Measurements from ENCODE around the gene AGAP2.
"Not testable (repeated sequence)": the region's sequence is repeated elsewhere in the genome, so short reads cannot be mapped to it uniquely, and the experiment has no call there.

AGAP2 gene

GRCh38 chr12:57688931-57689330, 49.6 kb downstream of the AGAP2 start:
- DNase-seq, result no peak

GRCh38 chr12:57687862-57688261, 50.7 kb downstream of the AGAP2 start:
- DNase-seq, result no peak

- no peak for DNase-seq
Measured at GRCh38 chr12:57679697-57680096, 58.8 kb downstream of the AGAP2 start.

GRCh38 chr12:57677947-57678346, 60.6 kb downstream of the AGAP2 start:
- DNase-seq, result not testable (repeated sequence)

DNA sequence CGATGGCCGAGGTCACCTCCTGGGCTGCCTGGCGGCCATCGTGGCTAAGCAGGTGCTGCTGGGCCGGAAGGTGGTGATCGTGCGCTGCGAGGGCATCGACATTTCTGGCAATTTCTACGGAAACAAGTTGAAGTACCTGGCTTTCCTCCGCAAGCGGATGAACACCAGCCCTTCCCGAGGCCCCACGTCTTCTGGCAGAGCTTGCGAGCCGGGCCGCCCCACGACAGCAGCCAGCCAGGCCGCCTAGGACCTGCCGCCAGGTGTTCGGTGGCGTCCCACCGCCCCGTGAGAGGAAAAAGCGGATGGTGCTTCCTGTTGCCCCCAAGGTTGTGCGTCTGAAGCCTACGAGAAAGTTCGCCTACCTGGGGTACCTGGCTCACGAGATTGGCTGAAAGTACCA, 63.9 kb downstream of the AGAP2 start:
- DNase-seq, result no peak

All from NCI-H1092 treated with DMSO at 0.1 percent for 48 hours (cell line).